Muscle of arm (tissue), 12 donors: Measurements from ENCODE around the gene TFEC. TPM values are rescaled to one million over a fixed set of nuclear protein-coding genes. Genes with fewer than 3 reads are reported as not detected.
"Not testable (repeated sequence)": the region's sequence is repeated elsewhere in the genome, so short reads cannot be mapped to it uniquely, and the experiment has no call there.

Source experiments
- DNase-seq: peaks from one replicate; pipeline ENCODE4 v3.0.0-alpha.2; 2013
- polyA plus RNA-seq, 12 donors: library from polyadenylated mRNA; unstranded; fragments of 120-200 nt; gene quantifications; one replicate each; pipeline ENCODE4 v1.2.1, GENCODE V29; 2013; ENCODE audit not compliant: insufficient read length in 12 of 12

The TFEC gene
- polyA plus RNA-seq, 12 donors = 0.64 to 19.4 (median 1.3) TPM; not detected in 1

DNA sequence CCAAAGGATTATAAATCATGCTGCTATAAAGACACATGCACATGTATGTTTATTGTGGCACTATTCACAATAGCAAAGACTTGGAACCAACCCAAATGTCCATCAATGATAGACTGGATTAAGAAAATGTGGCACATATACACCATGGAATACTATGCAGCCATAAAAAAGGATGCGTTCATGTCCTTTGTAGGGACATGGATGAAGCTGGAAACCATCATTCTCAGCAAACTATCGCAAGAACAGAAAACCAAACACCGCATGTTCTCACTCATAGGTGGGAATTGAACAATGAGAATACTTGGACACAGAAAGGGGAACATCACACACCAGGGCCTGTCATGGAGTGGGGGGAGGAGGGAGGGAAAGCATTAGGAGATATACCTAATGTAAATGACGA, 100.4 kb downstream of the TFEC start:
- DNase-seq = not testable (repeated sequence)

DNA sequence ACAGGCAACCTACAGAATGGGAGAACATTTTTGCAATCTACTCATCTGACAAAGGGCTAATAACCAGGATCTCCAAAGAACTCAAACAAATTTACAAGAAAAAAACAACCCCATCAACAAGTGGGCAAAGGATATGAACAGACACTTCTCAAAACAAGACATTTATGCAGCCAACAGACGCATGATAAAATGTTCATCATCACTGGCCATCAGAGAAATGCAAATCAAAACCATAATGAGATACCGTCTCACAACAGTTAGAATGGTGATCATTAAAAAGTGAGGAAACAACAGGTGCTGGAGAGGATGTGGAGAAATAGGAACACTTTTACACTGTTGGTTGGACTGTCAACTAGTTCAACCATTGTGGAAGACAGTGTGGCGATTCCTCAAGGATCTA, 100.8 kb downstream of the TFEC start:
- not testable (repeated sequence) for DNase-seq

DNA sequence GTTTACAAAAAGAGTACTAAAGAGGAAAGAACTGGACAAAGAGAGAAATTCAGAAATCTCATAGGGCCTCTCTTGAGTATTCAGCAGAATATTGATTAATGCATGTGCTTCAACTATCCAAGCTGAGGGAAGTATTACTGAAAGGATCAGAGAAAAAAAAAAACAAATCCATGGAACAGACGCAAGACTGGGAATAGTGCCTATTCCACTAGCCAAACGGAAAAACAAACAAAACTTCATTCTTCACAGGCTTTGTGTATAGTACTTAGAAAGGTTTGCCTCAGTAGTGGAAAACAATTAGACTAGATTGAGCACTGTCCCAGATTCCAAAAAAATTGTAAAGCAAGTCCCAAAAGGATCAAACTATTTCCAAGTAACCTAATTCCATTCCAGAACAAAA, 106.2 kb downstream of the TFEC start:
- DNase-seq = peak; percentile 88

DNA sequence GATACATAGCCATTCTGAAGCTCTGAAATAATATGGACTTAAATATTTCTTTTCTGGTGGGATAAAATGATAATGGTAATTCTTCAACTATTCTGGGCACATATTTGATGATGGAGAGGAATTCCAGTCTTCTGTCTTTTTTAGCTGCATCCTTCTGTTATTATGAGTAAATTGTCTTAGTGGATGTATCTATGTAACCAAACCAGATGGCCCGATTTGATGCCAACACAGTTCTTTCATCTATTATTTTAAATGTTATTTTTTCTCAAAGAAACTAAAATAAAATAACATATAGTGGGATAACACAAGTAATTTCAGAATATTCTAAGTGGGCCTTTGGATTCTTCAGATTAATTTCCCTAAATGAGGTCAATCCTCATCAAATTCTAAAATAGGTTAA, 110.2 kb downstream of the TFEC start:
- DNase-seq = no peak

DNA sequence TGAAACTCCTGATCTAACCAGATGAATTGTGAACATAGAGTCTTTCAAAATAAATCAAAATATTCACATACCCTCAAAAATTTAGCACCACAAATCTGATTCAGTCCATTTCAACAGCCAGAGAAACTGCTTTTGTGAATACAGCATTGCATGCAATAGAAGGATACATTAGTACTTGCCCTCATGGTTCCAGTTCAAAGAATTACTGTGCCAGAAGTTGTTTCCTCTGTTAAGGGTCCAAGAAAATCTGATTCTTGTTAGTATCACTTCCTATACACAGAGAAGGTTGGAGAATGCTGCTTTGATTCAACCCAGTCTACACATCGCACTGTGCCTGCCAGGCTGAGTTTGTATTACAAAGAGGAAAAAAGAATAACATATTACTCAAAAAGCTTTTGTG, 115.6 kb downstream of the TFEC start:
- no peak for DNase-seq

DNA sequence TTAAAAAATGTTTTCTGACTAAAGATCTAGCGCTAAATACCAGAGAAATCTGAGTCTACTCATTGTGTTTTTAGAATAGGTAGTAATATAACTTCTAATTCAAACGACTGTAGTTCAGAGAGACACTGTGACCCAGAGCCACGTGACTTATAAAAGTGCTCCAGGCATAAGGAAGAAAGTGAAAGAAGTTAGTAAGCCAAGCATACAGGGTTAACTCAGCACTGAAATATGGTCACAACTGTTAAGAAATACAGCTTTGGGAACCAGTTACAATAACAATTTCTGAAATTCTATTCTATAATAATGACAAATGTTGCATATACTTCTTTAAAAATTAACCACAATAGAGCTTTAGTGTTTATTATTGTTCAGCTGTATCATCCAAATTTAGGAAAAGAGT, 119.1 kb downstream of the TFEC start:
- DNase-seq = no peak

DNA sequence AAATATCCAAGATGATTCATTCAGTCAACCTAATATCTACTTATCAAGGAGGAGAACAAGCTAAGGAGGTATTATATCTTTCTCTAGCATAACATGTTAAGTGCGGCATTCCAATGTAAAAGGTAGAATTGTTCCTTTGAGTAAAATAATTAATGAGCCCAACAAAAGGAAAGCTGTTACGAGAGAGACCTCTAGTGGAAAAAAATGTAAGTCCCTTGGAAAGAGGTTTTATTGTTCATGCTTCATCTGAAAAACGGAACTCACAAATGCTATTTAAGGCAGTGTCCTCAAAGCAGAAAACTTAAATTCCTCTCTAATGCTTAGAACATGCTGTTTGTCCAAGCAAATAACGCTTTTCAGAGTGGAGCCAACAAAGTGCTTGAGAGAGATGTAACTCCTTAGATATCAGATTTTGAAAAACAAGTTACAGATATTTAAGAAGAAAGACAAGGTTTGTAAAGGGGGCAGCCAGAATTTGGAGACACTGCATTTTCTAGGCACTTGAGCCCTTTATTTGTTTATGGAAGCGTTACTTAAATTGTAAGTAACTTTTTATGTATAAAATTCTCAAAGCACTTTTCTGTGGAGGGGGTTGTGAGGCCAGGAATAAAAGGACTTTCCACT, 119.9 kb downstream of the TFEC start:
- peak; percentile 55 for DNase-seq

DNA sequence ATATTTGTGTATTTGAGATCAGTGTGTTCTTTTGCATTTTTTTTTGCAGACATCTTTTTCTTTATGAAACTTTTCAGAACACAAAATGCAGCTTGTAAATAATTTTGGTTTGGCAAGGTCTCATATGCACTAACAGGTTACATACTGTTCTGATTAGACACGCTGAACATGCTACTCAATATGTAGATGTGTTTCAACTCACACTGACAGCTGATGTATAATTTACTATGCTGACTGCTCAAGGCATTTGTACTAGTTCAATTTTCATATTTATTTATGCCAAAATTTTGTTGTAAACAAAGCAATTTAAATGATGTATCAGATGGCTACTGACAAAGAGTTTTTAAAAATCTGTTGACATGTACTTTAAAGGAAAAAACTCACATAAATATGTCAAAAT, 123.8 kb downstream of the TFEC start:
- DNase-seq = no peak

DNA sequence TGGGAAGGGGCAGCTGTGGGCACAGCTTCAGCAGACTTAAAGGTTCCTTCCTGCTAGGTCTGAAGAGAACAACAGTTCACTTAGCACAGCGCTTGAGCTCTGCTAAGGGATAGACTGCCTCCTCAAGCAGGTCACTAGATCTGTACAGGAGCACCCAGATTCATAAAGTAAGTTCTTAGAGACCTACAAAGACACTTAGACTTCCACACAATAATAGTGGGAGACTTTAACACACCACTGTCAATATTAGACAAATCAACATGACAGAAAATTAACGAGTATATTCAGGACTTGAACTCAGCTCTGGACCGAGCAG, 140.9 kb downstream of the TFEC start:
- DNase-seq = no peak

DNA sequence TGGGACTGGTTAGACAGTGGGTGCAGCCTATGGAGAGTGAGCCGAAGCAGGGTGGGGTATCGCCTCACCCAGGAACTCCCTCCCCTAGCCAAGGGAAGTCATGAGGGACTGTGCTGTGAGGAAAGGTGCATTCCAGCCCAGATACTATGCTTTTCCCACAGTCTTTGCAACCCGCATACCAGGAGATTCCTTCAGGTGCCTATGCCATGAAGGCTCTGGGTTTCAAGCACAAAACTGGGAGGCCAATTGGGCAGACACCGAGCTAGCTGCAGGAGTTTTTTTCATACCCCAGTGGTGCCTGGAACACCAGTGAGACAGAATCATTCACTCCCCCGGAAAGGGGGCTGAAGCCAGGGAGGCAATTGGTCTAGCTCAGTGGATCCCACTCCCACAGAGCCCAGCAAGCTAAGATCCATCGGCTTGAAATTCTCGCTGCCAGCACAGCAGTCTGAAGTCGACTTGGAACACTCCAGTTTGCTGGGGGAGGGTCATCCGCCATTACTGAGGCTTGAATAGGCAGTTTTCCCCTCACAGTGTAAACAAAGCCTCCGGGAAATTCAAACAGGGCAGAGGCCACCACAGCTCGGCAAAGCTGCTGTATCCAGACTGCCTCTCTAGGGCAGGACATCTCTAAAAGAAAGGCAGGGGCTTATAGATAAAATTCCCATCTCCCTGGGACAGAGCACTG, 141.4 kb downstream of the TFEC start:
- DNase-seq = no peak

DNA sequence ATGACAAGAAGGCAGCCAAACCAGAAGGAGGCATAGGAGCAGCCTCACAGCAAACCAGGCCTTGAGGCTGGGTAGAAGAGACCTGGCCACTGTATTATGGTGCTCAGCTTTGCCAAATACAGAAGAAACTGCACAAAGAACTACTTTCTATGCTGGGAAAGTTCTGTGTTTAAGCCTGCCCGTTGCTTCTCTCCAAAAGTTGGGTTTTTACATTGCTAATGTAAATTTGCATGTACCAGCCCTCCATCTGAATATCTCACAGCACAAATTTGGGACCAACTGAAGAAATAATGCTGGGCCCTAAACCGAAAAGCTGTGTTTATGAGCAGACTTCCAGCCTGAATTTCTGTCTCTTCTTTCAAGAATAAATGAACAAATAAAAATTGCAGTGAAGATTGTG, 145.0 kb downstream of the TFEC start:
- DNase-seq = no peak

Other genes starting within 250 kb of the TFEC start
- gene TES, start 179.8 kb upstream of the TFEC start, polyA plus RNA-seq = 10 to 100 TPM in 11 of 12 donors, not detected in 1; 14.1 to 59.3 (median 19.7) TPM